Keratinocyte (primary cell): ENCODE measurements around the gene RPS16. TPM values are rescaled to one million over a fixed set of nuclear protein-coding genes. Genes with fewer than 3 reads are reported as not detected.
"Not testable (repeated sequence)": the region's sequence is repeated elsewhere in the genome, so short reads cannot be mapped to it uniquely, and the experiment has no call there.

Source experiments
- DNase-seq: peaks from one replicate; pipeline ENCODE4 v3.0.0-alpha.2; 2011; ENCODE audit warnings: low read depth, missing footprints, low spot score
- FAIRE-seq: peaks from 2 replicates; lab custom pipeline; 2011; peaks lifted over from hg19 to GRCh38; lab: Jason Lieb, UNC
- H2AFZ ChIP-seq: 2 replicates; pipeline ENCODE4 v1.6.0; 2012; ENCODE audit warnings: low read length, control low read depth, inconsistent platforms; ENCODE audit not compliant: control insufficient read depth
- H3K27ac ChIP-seq: 2 replicates; pipeline ENCODE4 v1.5.1; 2011; ENCODE audit warnings: low read length; ENCODE audit not compliant: control insufficient read depth, insufficient read depth
- H3K27me3 ChIP-seq: 3 replicates; pipeline ENCODE4 v1.6.0; 2011; ENCODE audit warnings: low read length; ENCODE audit not compliant: control insufficient read depth, insufficient read depth; ENCODE audit errors: extremely low read depth
- H3K36me3 ChIP-seq, 2 experiments: 2 replicates in 1 of 2; 3 replicates in 1 of 2; pipeline ENCODE4 v1.5.1; 2011; ENCODE audit warnings: low read length in 2 of 2, mild to moderate bottlenecking in 1 of 2; ENCODE audit not compliant: control insufficient read depth in 2 of 2, insufficient read depth in 2 of 2; ENCODE audit errors: extremely low read depth in 1 of 2
- H3K4me1 ChIP-seq: 3 replicates; pipeline ENCODE4 v1.5.1; 2011; ENCODE audit warnings: low read length; ENCODE audit not compliant: control insufficient read depth, insufficient read depth; ENCODE audit errors: extremely low read depth
- H3K4me2 ChIP-seq: 3 replicates; pipeline ENCODE4 v1.6.0; 2011; ENCODE audit warnings: low read depth, low read length; ENCODE audit not compliant: control insufficient read depth, insufficient read depth; ENCODE audit errors: extremely low read depth
- H3K4me3 ChIP-seq, 3 experiments: fragments of 200-600 bp in 1 of 3; sonication (generic) in 1 of 3; 2 replicates in 2 of 3; 3 replicates in 1 of 3; pipeline ENCODE4 v1.5.1; 2011 to 2016; ENCODE audit warnings: low read length in 3 of 3, mild to moderate bottlenecking in 3 of 3, control low read depth in 2 of 3, inconsistent platforms in 1 of 3, low read depth in 1 of 3, mixed read lengths in 1 of 3, mixed run types in 1 of 3, moderate library complexity in 1 of 3; ENCODE audit not compliant: control insufficient read depth in 2 of 3, insufficient read depth in 2 of 3; ENCODE audit errors: extremely low read depth in 1 of 3
- H3K79me2 ChIP-seq: 2 replicates; pipeline ENCODE4 v1.6.0; 2012; ENCODE audit warnings: low read length; ENCODE audit not compliant: control insufficient read depth, insufficient read depth
- H3K9ac ChIP-seq: 3 replicates; pipeline ENCODE4 v1.6.0; 2011; ENCODE audit warnings: low read length; ENCODE audit not compliant: control insufficient read depth, insufficient read depth; ENCODE audit errors: extremely low read depth
- H3K9me1 ChIP-seq: 3 replicates; pipeline ENCODE4 v1.6.0; 2011; ENCODE audit warnings: low read length; ENCODE audit not compliant: control insufficient read depth, insufficient read depth; ENCODE audit errors: extremely low read depth
- H3K9me3 ChIP-seq: 2 replicates; pipeline ENCODE4 v1.5.1; 2012; ENCODE audit warnings: low read depth, low read length; ENCODE audit not compliant: control insufficient read depth
- H4K20me1 ChIP-seq: 3 replicates; pipeline ENCODE4 v1.6.0; 2011; ENCODE audit warnings: low read length; ENCODE audit not compliant: control insufficient read depth, insufficient read depth; ENCODE audit errors: extremely low read depth
- CTCF ChIP-seq, 3 experiments: IDR thresholded peaks in 1 of 3; conservative IDR thresholded peaks in 1 of 3; optimal IDR thresholded peaks in 1 of 3; 2 replicates in 2 of 3; 3 replicates in 1 of 3; pipeline versions ENCODE3 to v1.5.1; 2011; ENCODE audit warnings: low read length in 3 of 3, mild to moderate bottlenecking in 3 of 3, moderate library complexity in 2 of 3, control low read depth in 1 of 3, inconsistent platforms in 1 of 3; ENCODE audit not compliant: insufficient read depth in 2 of 3; ENCODE audit errors: extremely low read depth in 1 of 3
- EZH2 ChIP-seq: IDR thresholded peaks from one replicate; pipeline ENCODE4 v1.6.1; 2012; ENCODE audit warnings: inconsistent platforms, mild to moderate bottlenecking, low read length, moderate library complexity
- dilution Hi-C: fragments of 300-500 bp; cut with MboI; formaldehyde crosslinking; loops from one replicate; pipeline ENCODE4 v1.7.0; 2020; ENCODE audit warnings: low sequenced_read_pairs; ENCODE audit not compliant: extremely low pct_ligation_motif_present
- polyA plus RNA-seq, 5 experiments: library from polyadenylated mRNA; depleted of rRNA in 3 of 5; stranded (reverse) in 3 of 5; stranded (forward) in 1 of 5; unstranded in 1 of 5; fragments of >200 nt; gene quantifications; 1 replicate in 1 of 5; 2 replicates in 3 of 5; 3 replicates in 1 of 5; pipeline versions ENCODE4 v1.2.1 to v1.2.3, GENCODE V29; 2011 to 2012; ENCODE audit warnings: missing spikeins in 2 of 5, low read depth in 1 of 5, low replicate concordance in 1 of 5

The RPS16 gene
- polyA plus RNA-seq, 1 donor (not counting 4 experiments of a cell fraction or from before 2014, with no cell fraction given) = 1,323 TPM

- H3K4me1 ChIP-seq = no peaks in the 10 kb centered on the region
- H3K27me3 ChIP-seq = no peaks in the 10 kb centered on the region
- no peak overlapping the region for H3K4me3 ChIP-seq
- H3K79me2 ChIP-seq = peaks cover 2% of the 10 kb centered on the region
- no peak overlapping the region for H3K27ac ChIP-seq
- H2AFZ ChIP-seq = no peak overlapping the region
- no peaks in the 10 kb centered on the region for H3K9me1 ChIP-seq
- DNase-seq = no peak
- H3K4me2 ChIP-seq = no peak overlapping the region
- no peaks in the 10 kb centered on the region for H4K20me1 ChIP-seq
- H3K9ac ChIP-seq = no peak overlapping the region
- no peak for FAIRE-seq
- peaks cover 47 to 50% of the 10 kb centered on the region in 2 experiments for H3K36me3 ChIP-seq
- TF ChIP-seq CTCF (optimal IDR thresholded peaks at IDR 0.05 in 1 of 3, IDR thresholded peaks at IDR 0.05 in 1 of 3, conservative IDR thresholded peaks at IDR 0.05 in 1 of 3; ENCODE audit: extremely low read depth in 1 of 3, insufficient read depth in 2 of 3, low read length in 3 of 3) (no peak), EZH2 (no peak)
- dilution Hi-C loops = no loop called here
- no peaks in the 10 kb centered on the region for H3K9me3 ChIP-seq
These were observed 27.7 kb upstream of the RPS16 start for GRCh38 chr19:39463403-39463802.

GRCh38 chr19:39451257-39451656 is 15.5 kb upstream of the RPS16 start:
- DNase-seq, FAIRE-seq, H3K4me3 ChIP-seq, H3K27ac ChIP-seq, dilution Hi-C loops, H3K9ac ChIP-seq, H3K4me2 ChIP-seq, H2AFZ ChIP-seq, H3K9me1 ChIP-seq, H3K27me3 ChIP-seq, H3K9me3 ChIP-seq: not testable (repeated sequence)
- peaks cover 23% of the 10 kb centered on the region for H3K4me1 ChIP-seq
- H3K79me2 ChIP-seq = peaks cover 84% of the 10 kb centered on the region
- peaks cover 17% of the 10 kb centered on the region for H4K20me1 ChIP-seq
- peaks cover 22 to 28% of the 10 kb centered on the region in 2 experiments for H3K36me3 ChIP-seq
